K562 (cell line): ENCODE measurements around the gene TJP3.

Experiments used
- RAD51 ChIP-seq: fragments of 450-650 bp; IDR thresholded peaks from 2 replicates; pipeline ENCODE4 v1.7.1; 2016; ENCODE audit warnings: low read depth, mild to moderate bottlenecking, borderline replicate concordance
- XRCC3 ChIP-seq: fragments of 450-650 bp; IDR thresholded peaks from 2 replicates; pipeline ENCODE4 v1.6.1; 2017; ENCODE audit warnings: mild to moderate bottlenecking, moderate library complexity
- ZNF24 ChIP-seq: fragments of 450-650 bp; IDR thresholded peaks from 2 replicates; pipeline ENCODE4 v1.6.1; 2016
- ZNF717 ChIP-seq: fragments of 250-450 bp; sonication (Bioruptor Pico); IDR thresholded peaks from 2 replicates; pipeline ENCODE4 v1.5.0; 2021
- TF ChIP-seq, protein P1 (sequence below): sonication (generic); formaldehyde crosslinking; IDR thresholded peaks from 2 replicates; pipeline ENCODE4 v1.5.0; 2020; ENCODE audit warnings: missing genetic modification reagents

DNA sequence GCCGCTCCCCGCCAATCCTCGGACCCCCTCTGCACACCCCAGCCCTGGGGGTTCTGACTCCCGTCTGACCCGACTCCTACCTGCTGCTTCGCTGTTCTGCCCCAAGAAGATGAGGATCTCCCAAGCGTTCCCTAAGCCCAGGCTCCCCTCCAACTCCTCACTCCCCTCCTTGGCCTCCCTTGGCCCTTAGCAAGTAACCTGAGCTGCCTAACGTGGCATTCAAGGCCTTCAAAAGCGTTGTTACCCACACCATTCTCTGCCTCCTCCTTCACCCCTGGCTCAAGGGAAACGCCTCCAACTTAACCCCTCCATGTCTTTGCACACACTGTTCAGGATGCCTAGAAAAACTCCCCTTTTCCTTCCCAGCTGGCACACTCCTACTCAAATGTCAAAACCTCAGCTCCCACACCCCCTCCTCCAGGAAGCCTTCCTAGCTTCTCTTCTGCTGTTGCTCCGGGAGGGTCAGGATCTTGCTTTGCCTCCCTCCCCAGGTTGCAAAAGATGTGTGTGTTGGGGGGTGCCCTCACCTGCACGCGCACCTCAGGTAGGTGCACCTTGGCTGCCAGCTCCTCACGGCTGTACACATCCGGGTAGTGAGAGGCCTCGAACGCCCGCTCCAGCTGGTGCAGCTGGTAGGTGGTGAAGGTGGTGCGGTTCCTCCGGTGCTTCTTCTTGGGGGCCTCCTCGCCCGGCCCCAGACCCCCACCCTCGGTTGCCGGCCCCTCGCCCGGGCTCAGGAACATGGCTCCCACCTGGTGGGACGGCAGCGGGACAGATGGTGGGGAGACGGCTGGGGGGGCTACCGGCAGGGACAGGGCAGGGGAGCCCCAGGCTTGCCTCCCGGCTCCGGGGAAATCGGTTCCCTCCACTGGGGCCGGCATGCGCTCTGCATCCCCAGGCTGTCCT, 63.1 kb downstream of the TJP3 start:
- no peak for TF ChIP-seq XRCC3
- no peak for TF ChIP-seq ZNF717 (CRISPR knock-in tag)
- TF ChIP-seq RAD51: no peak
- no peak for TF ChIP-seq ZNF24
- TF ChIP-seq, protein P1, sequence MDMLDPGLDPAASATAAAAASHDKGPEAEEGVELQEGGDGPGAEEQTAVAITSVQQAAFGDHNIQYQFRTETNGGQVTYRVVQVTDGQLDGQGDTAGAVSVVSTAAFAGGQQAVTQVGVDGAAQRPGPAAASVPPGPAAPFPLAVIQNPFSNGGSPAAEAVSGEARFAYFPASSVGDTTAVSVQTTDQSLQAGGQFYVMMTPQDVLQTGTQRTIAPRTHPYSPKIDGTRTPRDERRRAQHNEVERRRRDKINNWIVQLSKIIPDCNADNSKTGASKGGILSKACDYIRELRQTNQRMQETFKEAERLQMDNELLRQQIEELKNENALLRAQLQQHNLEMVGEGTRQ (CRISPR knock-in tag): no peak
